ENCODE results near the gene CHRND. TPM values are rescaled to one million over a fixed set of nuclear protein-coding genes. Genes with fewer than 3 reads are reported as not detected.

CHRND gene
- total and polyA plus RNA-seq, 2 of the 13 experiments (the other 11 are each of a cell fraction or from before 2014, with no cell fraction given): 0.18 TPM; not detected in 1

DNA sequence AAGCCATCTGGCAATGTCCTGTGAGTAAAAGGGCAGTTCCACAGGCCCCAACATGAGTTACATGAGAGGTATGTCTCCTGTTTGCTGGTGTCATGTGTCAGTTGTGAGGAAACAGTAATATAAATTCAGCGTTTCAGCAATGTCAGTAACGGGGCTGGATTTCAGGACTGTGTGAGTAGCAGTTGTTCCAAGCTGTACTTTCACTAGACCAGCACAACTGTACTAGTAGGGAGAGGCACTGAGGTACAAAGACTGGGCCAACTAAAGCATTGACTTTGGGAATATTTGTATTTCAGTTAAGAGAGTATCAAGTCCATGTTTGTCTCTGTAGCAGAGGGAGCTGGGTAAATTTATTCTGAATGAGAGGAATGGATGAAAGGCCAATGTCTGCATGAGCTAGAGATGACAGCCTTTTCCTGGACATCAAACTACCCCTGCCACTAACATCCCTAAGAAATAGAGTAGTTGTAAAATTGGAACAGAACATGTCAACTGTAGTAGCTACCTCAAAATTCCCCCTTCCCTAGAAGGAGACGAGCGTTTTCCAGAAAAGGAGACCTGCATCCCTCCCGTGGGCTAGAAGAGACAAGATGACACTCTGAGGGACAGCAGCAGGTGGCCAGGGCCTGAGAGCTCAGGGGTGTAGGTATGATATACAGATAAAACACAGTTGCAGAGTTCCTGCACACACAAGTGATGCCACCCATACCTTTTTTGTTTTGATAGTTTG, 48.9 kb downstream of the CHRND start (continued):
- TF ChIP-seq ZKSCAN5 (CRISPR knock-in tag; IDR thresholded peaks at IDR 0.05) (no peak), CBFB (CRISPR knock-in tag; IDR thresholded peaks at IDR 0.05) (no peak), ZNF232 (CRISPR knock-in tag; IDR thresholded peaks at IDR 0.05; ENCODE audit: borderline replicate concordance) (no peak; the same call in 1 of the 2 replicates), CBX1 (IDR thresholded peaks at IDR 0.05; ENCODE audit: low read depth) (no peak), SP2 (CRISPR knock-in tag; IDR thresholded peaks at IDR 0.05) (no peak), ZNF354B (CRISPR knock-in tag; IDR thresholded peaks at IDR 0.05) (no peak), NFE2 (CRISPR knock-in tag; IDR thresholded peaks at IDR 0.05) (no peak), SPEN (CRISPR knock-in tag; IDR thresholded peaks at IDR 0.05; ENCODE audit: low read depth) (peak; percentile 44; the same call in 1 of the 2 replicates), ZNF124 (CRISPR knock-in tag; IDR thresholded peaks at IDR 0.05) (peak; percentile 76), PRPF4 (IDR thresholded peaks at IDR 0.05; ENCODE audit: low read depth, low read length, poor library complexity, severe bottlenecking) (no peak), ZNF660 (CRISPR knock-in tag; IDR thresholded peaks at IDR 0.05; ENCODE audit: borderline replicate concordance, low read depth) (no peak), ATF3 (CRISPR knock-in tag; IDR thresholded peaks at IDR 0.05) (no peak), ZSCAN31 (CRISPR knock-in tag; IDR thresholded peaks at IDR 0.05; ENCODE audit: low read depth) (peak; percentile 54; the same call in 1 of the 2 replicates), MLXIP (CRISPR knock-in tag; IDR thresholded peaks at IDR 0.05; ENCODE audit: borderline replicate concordance) (no peak), TARDBP (CRISPR knock-in tag; IDR thresholded peaks at IDR 0.05) (peak; percentile 67), ZNF598 (CRISPR knock-in tag; IDR thresholded peaks at IDR 0.05; ENCODE audit: borderline replicate concordance) (no peak), SP5 (CRISPR knock-in tag; IDR thresholded peaks at IDR 0.05; ENCODE audit: borderline replicate concordance, low read depth) (no peak), ZNF563 (CRISPR knock-in tag; IDR thresholded peaks at IDR 0.05) (no peak), CTCF (CRISPR knock-in tag; IDR thresholded peaks at IDR 0.05) (no peak), U2AF2 (IDR thresholded peaks at IDR 0.05; ENCODE audit: low read depth, low read length) (no peak), ZNF264 (CRISPR knock-in tag; IDR thresholded peaks at IDR 0.05) (0 out of 2 replicates have a peak, but pooled peaks have one; percentile 43), ZNF33B (CRISPR knock-in tag; IDR thresholded peaks at IDR 0.05) (no peak)
- TF ChIP-seq, protein P1, sequence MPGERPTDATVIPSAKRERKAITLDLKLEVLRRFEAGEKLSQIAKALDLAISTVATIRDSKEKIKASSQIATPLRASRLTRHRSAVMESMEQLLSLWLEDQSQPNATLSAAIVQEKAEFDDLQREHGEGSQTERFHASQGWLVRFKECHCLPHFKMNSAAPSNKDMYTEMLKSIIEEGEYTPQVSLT (CRISPR knock-in tag; IDR thresholded peaks at IDR 0.05; ENCODE audit: borderline replicate concordance, low read depth): no peak
- TF ChIP-seq, protein P2, sequence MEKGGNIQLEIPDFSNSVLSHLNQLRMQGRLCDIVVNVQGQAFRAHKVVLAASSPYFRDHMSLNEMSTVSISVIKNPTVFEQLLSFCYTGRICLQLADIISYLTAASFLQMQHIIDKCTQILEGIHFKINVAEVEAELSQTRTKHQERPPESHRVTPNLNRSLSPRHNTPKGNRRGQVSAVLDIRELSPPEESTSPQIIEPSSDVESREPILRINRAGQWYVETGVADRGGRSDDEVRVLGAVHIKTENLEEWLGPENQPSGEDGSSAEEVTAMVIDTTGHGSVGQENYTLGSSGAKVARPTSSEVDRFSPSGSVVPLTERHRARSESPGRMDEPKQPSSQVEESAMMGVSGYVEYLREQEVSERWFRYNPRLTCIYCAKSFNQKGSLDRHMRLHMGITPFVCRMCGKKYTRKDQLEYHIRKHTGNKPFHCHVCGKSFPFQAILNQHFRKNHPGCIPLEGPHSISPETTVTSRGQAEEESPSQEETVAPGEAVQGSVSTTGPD (CRISPR knock-in tag; IDR thresholded peaks at IDR 0.05): no peak
